NCI-H1105 treated with DMSO at 0.1 percent for 48 hours (cell line): ENCODE data around the gene SLC22A31.
"Not testable (repeated sequence)": the region's sequence is repeated elsewhere in the genome, so short reads cannot be mapped to it uniquely, and the experiment has no call there.

Experiments
- DNase-seq: peaks from one replicate; lab custom pipeline; 2025; lab: John Stamatoyannopoulos, UW

The SLC22A31 gene

DNA sequence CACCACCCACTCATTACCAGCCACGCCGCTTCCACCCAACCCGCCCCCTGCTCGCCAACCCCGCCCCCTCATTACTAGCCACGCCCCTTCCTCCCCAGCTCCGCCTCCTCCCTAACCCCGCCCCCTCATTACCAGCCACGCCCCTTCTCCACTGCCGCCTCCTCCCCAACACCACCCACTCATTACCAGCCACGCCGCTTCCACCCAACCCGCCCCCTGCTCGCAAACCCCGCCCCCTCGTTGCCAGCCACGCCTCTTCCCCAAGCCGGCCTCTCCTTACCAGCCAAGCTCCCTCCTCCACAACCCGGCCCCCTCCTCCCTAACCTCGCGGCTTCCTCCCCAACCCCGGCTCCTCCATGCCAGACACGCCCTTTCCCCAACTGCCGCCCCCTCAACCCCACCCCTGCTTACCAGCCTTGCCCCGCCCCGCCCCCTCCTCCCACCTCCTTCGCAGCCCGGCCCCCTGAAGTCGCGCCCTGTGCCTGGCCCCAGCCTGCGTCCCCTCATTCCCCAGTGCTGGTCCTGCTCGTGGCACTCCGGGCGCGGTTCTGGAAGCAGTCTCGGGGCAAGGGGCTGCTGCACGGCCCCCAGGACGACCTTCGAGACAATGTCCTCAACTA is 7.3 kb downstream of the SLC22A31 start:
- no peak for DNase-seq

DNA sequence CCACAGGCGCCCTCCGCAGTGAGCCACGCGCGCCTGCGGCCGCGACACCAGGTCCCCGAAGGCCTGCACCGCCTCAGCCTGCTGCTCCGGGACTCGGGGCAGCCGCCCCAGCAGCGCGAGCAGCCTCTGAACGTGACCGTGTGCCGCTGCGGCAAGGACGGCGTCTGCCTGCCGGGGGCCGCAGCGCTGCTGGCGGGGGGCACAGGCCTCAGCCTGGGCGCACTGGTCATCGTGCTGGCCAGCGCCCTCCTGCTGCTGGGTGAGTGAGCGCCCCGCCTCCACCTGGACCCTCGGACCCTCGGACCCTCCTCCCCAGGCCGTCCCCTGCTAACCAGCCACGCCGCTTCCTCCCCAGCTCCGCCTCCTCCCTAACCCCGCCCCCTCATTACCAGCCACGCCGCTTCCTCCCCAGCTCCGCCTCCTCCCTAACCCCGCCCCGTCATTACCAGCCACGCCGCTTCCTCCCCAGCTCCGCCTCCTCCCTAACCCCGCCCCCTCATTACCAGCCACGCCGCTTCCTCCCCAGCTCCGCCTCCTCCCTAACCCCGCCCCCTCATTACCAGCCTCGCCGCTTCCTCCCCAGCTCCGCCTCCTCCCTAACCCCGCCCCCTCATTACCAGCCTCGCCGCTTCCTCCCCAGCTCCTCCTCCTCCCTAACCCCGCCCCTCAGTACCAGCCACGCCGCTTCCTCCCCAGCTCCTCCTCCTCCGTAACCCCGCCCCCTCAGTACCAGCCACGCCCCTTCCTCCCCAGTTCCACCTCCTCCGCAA is 8.0 kb downstream of the SLC22A31 start:
- not testable (repeated sequence) for DNase-seq

- DNase-seq, result no peak
These were observed 8.5 kb downstream of the SLC22A31 start for GRCh38 chr16:89191901-89192185.

GRCh38 chr16:89191033-89191900 is 9.1 kb downstream of the SLC22A31 start:
- DNase-seq, result no peak

DNA sequence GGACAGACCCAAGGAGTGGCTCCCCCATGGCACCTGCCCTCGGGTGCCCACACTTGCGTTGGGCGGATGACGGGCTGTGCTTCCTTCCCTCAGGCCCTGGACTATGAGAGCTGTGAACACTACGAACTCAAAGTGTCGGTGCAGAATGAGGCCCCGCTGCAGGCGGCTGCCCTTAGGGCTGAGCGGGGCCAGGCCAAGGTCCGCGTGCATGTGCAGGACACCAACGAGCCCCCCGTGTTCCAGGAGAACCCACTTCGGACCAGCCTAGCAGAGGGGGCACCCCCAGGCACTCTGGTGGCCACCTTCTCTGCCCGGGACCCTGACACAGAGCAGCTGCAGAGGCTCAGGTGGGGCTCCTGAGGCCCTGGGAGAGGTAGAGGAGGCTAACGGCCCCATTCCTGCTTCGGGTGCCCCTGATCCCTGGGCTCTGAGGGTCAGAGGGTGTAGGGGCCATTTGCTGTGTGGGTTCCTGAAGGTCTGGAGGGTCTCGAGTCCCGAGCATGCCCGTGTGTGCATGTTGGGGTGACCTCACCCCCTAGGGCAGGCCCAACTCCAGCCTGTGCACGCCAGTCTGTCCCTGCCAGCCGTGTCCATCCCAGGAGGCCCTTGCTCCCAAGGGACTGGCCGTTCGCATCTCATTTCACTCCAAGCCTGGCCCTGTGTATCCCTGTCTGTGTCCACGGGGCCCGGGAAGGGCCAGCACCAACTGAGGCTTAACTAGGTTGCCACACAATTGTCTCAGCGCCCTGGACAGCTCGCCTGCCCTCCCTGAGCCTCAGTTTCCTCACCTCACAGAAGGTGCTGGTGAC is 10.0 kb downstream of the SLC22A31 start:
- DNase-seq, result no peak

DNA sequence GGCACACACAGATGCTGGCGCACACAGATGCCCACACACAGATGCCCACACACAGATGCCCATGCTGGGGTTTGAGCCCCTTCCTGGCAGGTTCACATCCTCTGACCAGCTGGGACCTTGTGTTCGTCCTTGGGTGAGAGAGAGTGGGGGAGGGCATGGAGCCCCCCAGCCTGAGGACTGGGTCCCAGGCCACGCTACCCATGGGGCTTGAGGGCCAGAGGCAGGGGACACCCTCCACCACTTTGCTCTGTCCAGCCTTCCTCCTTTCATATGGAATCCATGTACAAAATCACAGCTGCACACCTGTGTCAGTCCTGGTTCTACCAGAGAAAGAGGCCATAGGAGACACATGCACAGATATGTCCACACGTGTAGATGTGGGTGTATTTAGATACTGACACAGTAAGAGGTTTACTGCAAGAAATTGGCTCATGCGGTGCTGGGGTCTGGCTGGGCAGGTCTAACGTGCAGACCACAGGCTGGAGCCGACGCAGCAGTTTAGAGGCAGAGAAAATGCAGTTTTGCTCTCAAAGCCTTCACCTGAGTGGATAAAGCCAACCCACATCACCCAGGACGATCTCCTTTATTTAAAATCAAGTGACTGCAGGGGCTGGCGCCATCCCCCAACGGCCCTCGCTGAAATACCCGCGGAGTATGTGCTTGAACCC is 10.8 kb downstream of the SLC22A31 start:
- DNase-seq, result no peak

- not testable (repeated sequence) for DNase-seq
These were observed 11.6 kb downstream of the SLC22A31 start for GRCh38 chr16:89188471-89189357.

GRCh38 chr16:89187770-89188392 is 12.5 kb downstream of the SLC22A31 start:
- no peak for DNase-seq

- no peak for DNase-seq
These were observed 13.1 kb downstream of the SLC22A31 start for GRCh38 chr16:89187032-89187769.

DNA sequence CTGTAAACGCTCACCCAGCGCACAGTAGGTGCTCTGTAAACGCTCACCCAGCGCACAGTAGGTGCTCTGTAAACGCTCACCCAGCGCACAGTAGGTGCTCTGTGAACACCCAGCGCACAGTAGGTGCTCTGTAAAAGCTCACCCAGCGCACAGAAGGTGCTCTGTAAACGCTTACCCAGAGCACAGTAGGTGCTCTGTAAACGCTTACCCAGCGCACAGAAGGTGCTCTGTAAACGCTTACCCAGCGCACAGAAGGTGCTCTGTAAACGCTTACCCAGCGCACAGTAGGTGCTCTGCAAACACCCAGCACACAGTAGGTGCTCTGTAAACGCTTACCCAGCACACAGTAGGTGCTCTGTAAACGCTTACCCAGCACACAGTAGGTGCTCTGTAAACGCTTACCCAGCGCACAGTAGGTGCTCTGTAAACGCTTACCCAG is 13.7 kb downstream of the SLC22A31 start:
- DNase-seq, result not testable (repeated sequence)

DNA sequence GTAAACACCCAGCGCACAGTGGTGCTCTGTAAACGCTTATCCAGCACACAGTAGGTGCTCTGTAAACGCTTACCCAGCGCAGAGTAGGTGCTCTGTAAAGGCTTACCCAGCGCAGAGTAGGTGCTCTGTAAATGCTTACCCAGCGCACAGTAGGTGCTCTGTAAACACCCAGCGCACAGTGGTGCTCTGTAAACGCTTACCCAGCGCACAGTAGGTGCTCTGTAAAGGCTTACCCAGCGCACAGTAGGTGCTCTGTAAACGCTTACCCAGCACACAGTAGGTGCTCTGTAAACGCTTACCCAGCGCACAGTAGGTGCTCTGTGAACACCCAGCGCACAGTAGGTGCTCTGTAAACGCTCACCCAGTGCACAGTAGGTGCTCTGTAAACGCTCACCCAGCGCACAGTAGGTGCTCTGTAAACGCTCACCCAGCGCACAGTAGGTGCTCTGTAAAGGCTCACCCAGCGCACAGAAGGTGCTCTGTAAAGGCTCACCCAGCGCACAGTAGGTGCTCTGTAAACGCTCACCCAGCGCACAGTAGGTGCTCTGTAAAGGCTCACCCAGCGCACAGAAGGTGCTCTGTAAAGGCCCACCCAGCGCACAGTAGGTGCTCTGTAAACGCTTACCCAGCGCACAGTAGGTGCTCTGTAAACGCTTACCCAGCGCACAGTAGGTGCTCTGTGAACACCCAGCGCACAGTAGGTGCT is 14.3 kb downstream of the SLC22A31 start:
- not testable (repeated sequence) for DNase-seq

DNA sequence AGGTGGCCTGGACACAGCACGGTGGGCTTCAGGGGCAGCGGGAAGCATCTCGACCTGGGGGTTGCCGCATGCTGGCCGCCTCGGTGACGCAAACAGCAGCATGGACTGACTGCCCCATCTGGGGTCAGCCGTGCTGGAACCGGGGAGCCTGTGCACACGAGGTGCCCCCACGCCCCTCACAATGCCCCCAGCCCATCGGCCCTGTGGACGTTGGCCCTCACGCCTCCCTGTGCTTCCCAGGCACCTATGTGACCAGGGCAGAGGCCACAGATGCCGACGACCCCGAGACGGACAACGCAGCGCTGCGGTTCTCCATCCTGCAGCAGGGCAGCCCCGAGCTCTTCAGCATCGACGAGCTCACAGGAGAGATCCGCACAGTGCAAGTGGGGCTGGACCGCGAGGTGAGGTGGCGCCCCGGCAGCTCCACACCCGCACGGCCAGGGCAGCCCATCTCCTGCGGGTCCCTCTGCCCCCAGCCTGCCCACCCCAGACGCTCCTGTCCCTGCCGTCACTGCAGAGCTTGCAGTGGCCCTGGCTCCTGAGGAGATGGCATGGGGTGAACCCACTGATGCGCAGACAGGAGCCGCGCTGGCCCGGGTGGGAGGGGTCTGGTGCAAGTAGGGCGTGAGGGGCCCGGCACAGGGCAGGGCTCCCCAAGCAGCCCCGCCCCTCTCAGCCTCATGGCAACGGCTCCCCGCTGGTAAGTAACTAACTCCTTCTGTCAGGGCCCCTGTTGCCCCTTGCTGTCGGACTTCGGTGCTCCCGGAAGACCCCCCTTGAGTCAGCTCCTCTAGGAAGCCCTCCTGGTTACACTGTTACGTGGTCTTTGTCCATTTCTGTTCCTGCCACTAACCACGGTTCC is 15.2 kb downstream of the SLC22A31 start:
- DNase-seq, result no peak

DNA sequence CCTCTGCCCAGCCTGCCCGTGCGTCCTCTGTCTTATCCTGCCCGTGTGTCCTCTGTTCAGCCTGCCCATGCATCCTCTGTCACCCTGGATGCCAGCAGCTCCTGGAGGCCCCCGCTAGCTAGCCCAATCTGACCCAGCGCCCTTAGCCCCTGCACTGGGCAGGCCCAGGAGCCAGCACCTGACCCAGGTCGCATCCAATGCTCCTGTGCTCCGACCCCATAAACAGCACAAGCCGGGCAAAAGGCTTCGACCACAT is 15.7 kb downstream of the SLC22A31 start:
- no peak for DNase-seq

GRCh38 chr16:89183975-89184676 is 16.2 kb downstream of the SLC22A31 start:
- no peak for DNase-seq

DNA sequence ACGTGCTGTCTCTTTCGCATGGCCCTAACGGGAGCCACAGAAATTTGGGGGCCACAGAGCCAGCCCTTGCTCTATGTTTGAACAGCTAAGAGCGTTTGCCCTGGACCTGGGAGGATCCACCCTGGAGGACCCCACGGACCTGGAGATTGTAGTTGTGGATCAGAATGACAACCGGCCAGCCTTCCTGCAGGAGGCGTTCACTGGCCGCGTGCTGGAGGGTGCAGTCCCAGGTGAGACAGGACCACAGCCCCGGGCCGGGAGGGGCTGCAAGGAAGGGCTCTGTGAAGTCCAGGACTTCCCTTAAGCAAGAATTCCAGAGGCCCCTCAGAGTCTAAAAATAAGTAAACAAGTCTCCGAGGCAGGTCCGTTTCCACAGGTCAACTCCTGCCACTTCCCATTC is 16.9 kb downstream of the SLC22A31 start:
- DNase-seq, result no peak

DNA sequence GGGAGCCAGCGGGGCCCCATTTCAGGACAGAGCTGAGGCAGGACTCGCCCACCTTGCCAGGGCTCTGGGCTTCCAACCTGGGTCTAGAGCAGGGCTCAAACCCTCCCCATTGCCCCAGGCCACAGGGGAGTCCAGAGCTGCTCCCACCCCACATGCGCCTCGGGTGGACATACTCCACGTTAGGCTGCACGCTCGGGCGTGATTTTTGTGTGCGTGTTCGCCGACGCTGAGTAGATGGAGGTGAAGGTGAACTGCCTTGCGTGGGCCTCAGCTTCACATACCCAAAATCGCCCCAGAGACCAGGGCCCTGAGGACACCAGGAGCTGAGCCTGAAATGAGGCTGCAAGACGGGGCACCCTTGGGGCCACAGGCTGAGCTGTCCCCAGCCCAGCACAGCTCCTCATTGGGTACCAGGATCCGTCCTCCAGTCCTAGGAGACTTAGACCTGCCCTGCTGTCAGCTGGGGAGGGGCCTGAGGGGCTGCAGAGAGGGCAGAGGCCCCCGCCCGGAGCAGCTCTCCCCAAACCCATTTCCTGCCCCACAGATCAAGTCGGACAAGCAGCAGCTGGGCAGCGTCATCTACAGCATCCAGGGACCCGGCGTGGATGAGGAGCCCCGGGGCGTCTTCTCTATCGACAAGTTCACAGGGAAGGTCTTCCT is 20.6 kb downstream of the SLC22A31 start:
- DNase-seq, result no peak

DNA sequence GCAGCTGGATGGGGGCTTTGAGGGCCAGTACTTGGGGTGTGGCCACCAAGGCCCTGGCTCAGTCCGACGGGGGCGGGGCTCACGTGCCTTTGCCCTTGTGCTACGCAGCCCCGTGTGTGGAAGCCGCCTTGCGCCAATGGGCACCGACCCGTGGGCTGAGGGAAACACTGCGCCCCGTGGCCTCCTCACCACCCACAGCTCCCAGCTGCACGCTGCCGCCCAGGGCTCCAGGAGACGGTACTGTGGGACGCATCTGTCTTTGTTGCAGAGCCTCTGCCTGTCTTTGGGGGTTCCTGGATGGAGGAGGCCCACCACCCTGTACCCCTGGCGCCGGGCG is 21.2 kb downstream of the SLC22A31 start:
- no peak for DNase-seq
